ENCODE results near the gene APH1A. TPM values are rescaled to one million over a fixed set of nuclear protein-coding genes. Genes with fewer than 3 reads are reported as not detected.
"Not testable (repeated sequence)": the region's sequence is repeated elsewhere in the genome, so short reads cannot be mapped to it uniquely, and the experiment has no call there.

The APH1A gene
- total RNA-seq (2014; rRNA removed; shearing (Covaris generic); ENCODE audit: low replicate concordance), result 122 and 130 TPM in 2 replicates

- Histone ChIP-seq H3K4me3 (ENCODE audit: low read length) (peak within 1 kb of the TSS; percentile 93), H4K20me1 (ENCODE audit: insufficient read depth, low read depth, low read length) (peaks cover 4% of the 10 kb centered on the region; the same call in 1 of the 2 replicates), H3K9me2 (replicated peaks; ENCODE audit: insufficient read depth, low read length) (no peaks in the 10 kb centered on the region), H3K27me3 (ENCODE audit: low read length) (no peaks in the 10 kb centered on the region), H3K4me1 (ENCODE audit: low read length) (peaks cover 40% of the 10 kb centered on the region), H2AFZ (ENCODE audit: low read length) (peak within 1 kb of the TSS; percentile 18; the same call in 1 of the 2 replicates), H3K27ac (ENCODE audit: low read length) (peak within 1 kb of the TSS; percentile 67), H3K9ac (ENCODE audit: low read length) (peak within 1 kb of the TSS; percentile 96), H3K4me2 (ENCODE audit: low read depth, low read length, poor library complexity, severe bottlenecking) (peak within 1 kb of the TSS; percentile 86), H3K79me2 (ENCODE audit: low read length) (peaks cover 22% of the 10 kb centered on the region), H3K36me3 (ENCODE audit: insufficient read depth, low read length) (peaks cover 20% of the 10 kb centered on the region), H3K9me3 (ENCODE audit: low read length) (no peaks in the 10 kb centered on the region)
- DNase-seq, result peak; percentile 99
Measured at GRCh38 chr1:150268705-150269403, at the start of gene APH1A. TSS of gene APH1A (minus strand) at chr1:150269016. CDS start at chr1:150268810, 206 bp downstream.

- H3K4me2 ChIP-seq (ENCODE audit: low read depth, low read length, poor library complexity, severe bottlenecking); H3K9me2 ChIP-seq (replicated peaks; ENCODE audit: insufficient read depth, low read length); H3K27ac ChIP-seq (ENCODE audit: low read length); H3K9ac ChIP-seq (ENCODE audit: low read length); H2AFZ ChIP-seq (ENCODE audit: low read length); H3K9me3 ChIP-seq (ENCODE audit: low read length); H3K79me2 ChIP-seq (ENCODE audit: low read length); DNase-seq; H3K36me3 ChIP-seq (ENCODE audit: insufficient read depth, low read length); H3K27me3 ChIP-seq (ENCODE audit: low read length); H3K4me3 ChIP-seq (ENCODE audit: low read length); H4K20me1 ChIP-seq (ENCODE audit: insufficient read depth, low read depth, low read length): not testable (repeated sequence)
- H3K4me1 ChIP-seq (ENCODE audit: low read length), result peaks cover 16% of the 10 kb centered on the region
Measured at GRCh38 chr1:150314691-150315090, 45.9 kb upstream of the APH1A start.

- Histone ChIP-seq H3K79me2 (ENCODE audit: low read length) (no peaks in the 10 kb centered on the region), H3K27me3 (ENCODE audit: low read length) (no peaks in the 10 kb centered on the region), H4K20me1 (ENCODE audit: insufficient read depth, low read depth, low read length) (no peaks in the 10 kb centered on the region), H3K4me1 (ENCODE audit: low read length) (peaks cover 16% of the 10 kb centered on the region), H3K4me2 (ENCODE audit: low read depth, low read length, poor library complexity, severe bottlenecking) (no peak overlapping the region), H3K9ac (ENCODE audit: low read length) (no peak overlapping the region), H3K36me3 (ENCODE audit: insufficient read depth, low read length) (no peaks in the 10 kb centered on the region), H3K27ac (ENCODE audit: low read length) (no peak overlapping the region), H3K4me3 (ENCODE audit: low read length) (no peak overlapping the region), H2AFZ (ENCODE audit: low read length) (no peak overlapping the region), H3K9me2 (replicated peaks; ENCODE audit: insufficient read depth, low read length) (no peaks in the 10 kb centered on the region), H3K9me3 (ENCODE audit: low read length) (no peaks in the 10 kb centered on the region)
- no peak for DNase-seq
Measured at GRCh38 chr1:150311762-150312161, 42.9 kb upstream of the APH1A start.

- DNase-seq, result no peak
- no peak overlapping the region for H3K9ac ChIP-seq (ENCODE audit: low read length)
Measured at GRCh38 chr1:150309758-150310508, 41.1 kb upstream of the APH1A start.

GRCh38 chr1:150308585-150308984 lies 39.8 kb upstream of the APH1A start:
- not testable (repeated sequence) for H3K79me2 ChIP-seq (ENCODE audit: low read length); DNase-seq; H3K4me2 ChIP-seq (ENCODE audit: low read depth, low read length, poor library complexity, severe bottlenecking); H4K20me1 ChIP-seq (ENCODE audit: insufficient read depth, low read depth, low read length); H3K9me3 ChIP-seq (ENCODE audit: low read length); H3K4me3 ChIP-seq (ENCODE audit: low read length); H3K27me3 ChIP-seq (ENCODE audit: low read length); H2AFZ ChIP-seq (ENCODE audit: low read length); H3K36me3 ChIP-seq (ENCODE audit: insufficient read depth, low read length); H3K9ac ChIP-seq (ENCODE audit: low read length); H3K9me2 ChIP-seq (replicated peaks; ENCODE audit: insufficient read depth, low read length); H3K4me1 ChIP-seq (ENCODE audit: low read length); H3K27ac ChIP-seq (ENCODE audit: low read length)

More at GRCh38 chr1:150309758-150310508, 41.1 kb upstream of the APH1A start:
- Histone ChIP-seq H3K4me2 (ENCODE audit: low read depth, low read length, poor library complexity, severe bottlenecking) (no peak overlapping the region), H3K4me3 (ENCODE audit: low read length) (no peak overlapping the region), H3K27ac (ENCODE audit: low read length) (no peak overlapping the region), H3K79me2 (ENCODE audit: low read length) (no peaks in the 10 kb centered on the region), H3K9me3 (ENCODE audit: low read length) (no peaks in the 10 kb centered on the region), H2AFZ (ENCODE audit: low read length) (no peak overlapping the region), H4K20me1 (ENCODE audit: insufficient read depth, low read depth, low read length) (no peaks in the 10 kb centered on the region), H3K9me2 (replicated peaks; ENCODE audit: insufficient read depth, low read length) (no peaks in the 10 kb centered on the region), H3K27me3 (ENCODE audit: low read length) (no peaks in the 10 kb centered on the region), H3K36me3 (ENCODE audit: insufficient read depth, low read length) (no peaks in the 10 kb centered on the region), H3K4me1 (ENCODE audit: low read length) (peaks cover 6% of the 10 kb centered on the region)

- Histone ChIP-seq H3K9me2 (replicated peaks; ENCODE audit: insufficient read depth, low read length) (no peaks in the 10 kb centered on the region), H3K79me2 (ENCODE audit: low read length) (peaks cover 9% of the 10 kb centered on the region; the same call in 1 of the 2 replicates), H4K20me1 (ENCODE audit: insufficient read depth, low read depth, low read length) (no peaks in the 10 kb centered on the region), H3K9ac (ENCODE audit: low read length) (peak overlapping the region; percentile 40), H3K9me3 (ENCODE audit: low read length) (no peaks in the 10 kb centered on the region), H3K36me3 (ENCODE audit: insufficient read depth, low read length) (peaks cover 13% of the 10 kb centered on the region), H3K4me3 (ENCODE audit: low read length) (peak overlapping the region; percentile 11; the same call in 1 of the 2 replicates), H3K27me3 (ENCODE audit: low read length) (no peaks in the 10 kb centered on the region), H2AFZ (ENCODE audit: low read length) (no peak overlapping the region), H3K4me2 (ENCODE audit: low read depth, low read length, poor library complexity, severe bottlenecking) (peak overlapping the region; percentile 63), H3K27ac (ENCODE audit: low read length) (peak overlapping the region; percentile 78), H3K4me1 (ENCODE audit: low read length) (peaks cover 29% of the 10 kb centered on the region)
- no peak for DNase-seq
Measured at GRCh38 chr1:150302902-150303301, 34.1 kb upstream of the APH1A start.

GRCh38 chr1:150302338-150302737 lies 33.5 kb upstream of the APH1A start:
- peak overlapping the region; percentile 63 for H3K4me2 ChIP-seq (ENCODE audit: low read depth, low read length, poor library complexity, severe bottlenecking)
- H3K79me2 ChIP-seq (ENCODE audit: low read length), result peaks cover 9% of the 10 kb centered on the region; the same call in 1 of the 2 replicates
- H3K27ac ChIP-seq (ENCODE audit: low read length), result peak overlapping the region; percentile 78
- H3K4me3 ChIP-seq (ENCODE audit: low read length), result peak overlapping the region; percentile 11; the same call in 1 of the 2 replicates
- H4K20me1 ChIP-seq (ENCODE audit: insufficient read depth, low read depth, low read length), result no peaks in the 10 kb centered on the region
- peak overlapping the region; percentile 40 for H3K9ac ChIP-seq (ENCODE audit: low read length)
- no peaks in the 10 kb centered on the region for H3K9me3 ChIP-seq (ENCODE audit: low read length)
- H3K4me1 ChIP-seq (ENCODE audit: low read length), result peaks cover 29% of the 10 kb centered on the region
- DNase-seq, result peak; percentile 87
- H3K36me3 ChIP-seq (ENCODE audit: insufficient read depth, low read length), result peaks cover 13% of the 10 kb centered on the region
- H3K9me2 ChIP-seq (replicated peaks; ENCODE audit: insufficient read depth, low read length), result no peaks in the 10 kb centered on the region
- no peak overlapping the region for H2AFZ ChIP-seq (ENCODE audit: low read length)
- no peaks in the 10 kb centered on the region for H3K27me3 ChIP-seq (ENCODE audit: low read length)

- Histone ChIP-seq H2AFZ (ENCODE audit: low read length) (no peak overlapping the region), H3K9me3 (ENCODE audit: low read length) (no peaks in the 10 kb centered on the region), H3K9ac (ENCODE audit: low read length) (no peak overlapping the region), H3K9me2 (replicated peaks; ENCODE audit: insufficient read depth, low read length) (no peaks in the 10 kb centered on the region), H3K4me3 (ENCODE audit: low read length) (no peak overlapping the region), H3K4me2 (ENCODE audit: low read depth, low read length, poor library complexity, severe bottlenecking) (no peak overlapping the region), H3K27ac (ENCODE audit: low read length) (no peak overlapping the region), H3K36me3 (ENCODE audit: insufficient read depth, low read length) (peaks cover 13% of the 10 kb centered on the region), H4K20me1 (ENCODE audit: insufficient read depth, low read depth, low read length) (no peaks in the 10 kb centered on the region), H3K79me2 (ENCODE audit: low read length) (peaks cover 25% of the 10 kb centered on the region), H3K4me1 (ENCODE audit: low read length) (peaks cover 35% of the 10 kb centered on the region), H3K27me3 (ENCODE audit: low read length) (no peaks in the 10 kb centered on the region)
- DNase-seq, result no peak
Measured at GRCh38 chr1:150299716-150300115, 30.9 kb upstream of the APH1A start.
